Measurements from ENCODE around the gene IFT57. TPM values are rescaled to one million over a fixed set of nuclear protein-coding genes. Genes with fewer than 3 reads are reported as not detected.

IFT57 gene
- total and polyA plus RNA-seq, 9 of the 15 experiments (the other 6 are each of a cell fraction or from before 2014, with no cell fraction given) = 1.5 to 20.1 (median 9.9) TPM

DNA sequence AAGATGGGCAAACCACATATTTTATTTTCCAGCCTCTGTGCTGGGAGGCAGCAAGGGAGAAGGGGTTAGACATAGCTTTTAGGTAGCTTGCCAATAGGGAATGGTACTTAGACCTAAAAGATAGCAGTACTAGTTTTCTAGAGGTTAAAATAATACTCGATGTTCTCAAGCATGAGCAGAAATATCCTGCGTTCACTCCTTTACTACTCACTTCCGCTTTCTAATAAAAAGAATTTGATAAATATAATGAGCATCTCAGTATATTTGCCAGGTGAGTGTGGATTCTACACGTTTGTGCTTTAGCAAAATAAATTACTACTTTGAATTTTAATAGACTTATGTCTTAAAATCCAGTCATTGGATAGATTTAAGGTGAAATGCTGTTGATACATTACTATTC is 92.0 kb downstream of the IFT57 start:
- no peaks in the 10 kb centered on the region for H3K27me3 ChIP-seq (ENCODE audit: control insufficient read depth in 2 of 2, insufficient read depth in 2 of 2, low read length in 2 of 2)
- H3K4me2 ChIP-seq (ENCODE audit: insufficient read depth, low read length) = no peak overlapping the region
- in situ Hi-C loops (cut with MboI) (no loop called here), intact Hi-C loops (cut with micrococcal nuclease) (loop anchor here (5.0 kb wide), 1 partner anchor 33 kb away; no protein-coding TSS in a partner anchor)
- BruUV-seq (replicated peaks) = no TSS peak
- no peak overlapping the region for H3K27ac ChIP-seq (ENCODE audit: extremely low read depth, low read depth, low read length)
- FAIRE-seq (no peak), ATAC-seq (no peak), DNase-seq (ENCODE audit: extremely low read depth in 1 of 4, low spot score in 3 of 4) (no peak)
- no peak overlapping the region for H3K4me3 ChIP-seq
- no peaks in the 10 kb centered on the region for H3K79me2 ChIP-seq (ENCODE audit: control insufficient read depth, insufficient read depth, low read length)
- H3K9ac ChIP-seq (ENCODE audit: insufficient read depth in 1 of 2, low read depth in 2 of 2, low read length in 2 of 2) = no peak overlapping the region
- no peaks in the 10 kb centered on the region for H4K20me1 ChIP-seq (replicated peaks; ENCODE audit: control insufficient read depth, insufficient read depth, low read length)
- H3K4me1 ChIP-seq (replicated peaks in 1 of 2; ENCODE audit: control insufficient read depth in 2 of 2, insufficient read depth in 2 of 2, low read length in 2 of 2) = peaks cover 6 to 35% of the 10 kb centered on the region in 2 experiments; a peak in 3 of 5 replicates
- H3K36me3 ChIP-seq (ENCODE audit: control insufficient read depth, insufficient read depth, low read length) = no peaks in the 10 kb centered on the region; the same call in 2 of the 3 replicates
- H2AFZ ChIP-seq (ENCODE audit: low read depth, low read length) = no peak overlapping the region
- TF ChIP-seq FOS (IDR thresholded peaks at IDR 0.05; ENCODE audit: extremely low read depth, insufficient read length) (no peak), JUND (IDR thresholded peaks at IDR 0.05; ENCODE audit: borderline replicate concordance, low read depth, low read length) (no peak), JUND (tag; IDR thresholded peaks at IDR 0.05; ENCODE audit: borderline replicate concordance, low read depth, low read length) (no peak), NCOA6 (IDR thresholded peaks at IDR 0.05) (no peak), SRF (CRISPR knock-in tag; IDR thresholded peaks at IDR 0.05) (no peak), XRCC4 (IDR thresholded peaks at IDR 0.05; ENCODE audit: extremely low read depth, insufficient read depth, insufficient read length) (no peak), SREBF2 (CRISPR knock-in tag; IDR thresholded peaks at IDR 0.05) (no peak), ZNF274 (IDR thresholded peaks at IDR 0.05; ENCODE audit: borderline replicate concordance, low read depth, low read length) (no peak), RBM14 (IDR thresholded peaks at IDR 0.05; ENCODE audit: borderline replicate concordance, insufficient read depth, low read depth, low read length) (no peak), HMGN3 (IDR thresholded peaks at IDR 0.05; ENCODE audit: borderline replicate concordance, extremely low read depth, insufficient read length, low read depth, low read length) (no peak)
- TF ChIP-seq, protein P1, sequence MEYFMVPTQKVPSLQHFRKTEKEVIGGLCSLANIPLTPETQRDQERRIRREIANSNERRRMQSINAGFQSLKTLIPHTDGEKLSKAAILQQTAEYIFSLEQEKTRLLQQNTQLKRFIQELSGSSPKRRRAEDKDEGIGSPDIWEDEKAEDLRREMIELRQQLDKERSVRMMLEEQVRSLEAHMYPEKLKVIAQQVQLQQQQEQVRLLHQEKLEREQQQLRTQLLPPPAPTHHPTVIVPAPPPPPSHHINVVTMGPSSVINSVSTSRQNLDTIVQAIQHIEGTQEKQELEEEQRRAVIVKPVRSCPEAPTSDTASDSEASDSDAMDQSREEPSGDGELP (CRISPR knock-in tag; IDR thresholded peaks at IDR 0.05; ENCODE audit: borderline replicate concordance) = no peak
- TF ChIP-seq, protein P2, sequence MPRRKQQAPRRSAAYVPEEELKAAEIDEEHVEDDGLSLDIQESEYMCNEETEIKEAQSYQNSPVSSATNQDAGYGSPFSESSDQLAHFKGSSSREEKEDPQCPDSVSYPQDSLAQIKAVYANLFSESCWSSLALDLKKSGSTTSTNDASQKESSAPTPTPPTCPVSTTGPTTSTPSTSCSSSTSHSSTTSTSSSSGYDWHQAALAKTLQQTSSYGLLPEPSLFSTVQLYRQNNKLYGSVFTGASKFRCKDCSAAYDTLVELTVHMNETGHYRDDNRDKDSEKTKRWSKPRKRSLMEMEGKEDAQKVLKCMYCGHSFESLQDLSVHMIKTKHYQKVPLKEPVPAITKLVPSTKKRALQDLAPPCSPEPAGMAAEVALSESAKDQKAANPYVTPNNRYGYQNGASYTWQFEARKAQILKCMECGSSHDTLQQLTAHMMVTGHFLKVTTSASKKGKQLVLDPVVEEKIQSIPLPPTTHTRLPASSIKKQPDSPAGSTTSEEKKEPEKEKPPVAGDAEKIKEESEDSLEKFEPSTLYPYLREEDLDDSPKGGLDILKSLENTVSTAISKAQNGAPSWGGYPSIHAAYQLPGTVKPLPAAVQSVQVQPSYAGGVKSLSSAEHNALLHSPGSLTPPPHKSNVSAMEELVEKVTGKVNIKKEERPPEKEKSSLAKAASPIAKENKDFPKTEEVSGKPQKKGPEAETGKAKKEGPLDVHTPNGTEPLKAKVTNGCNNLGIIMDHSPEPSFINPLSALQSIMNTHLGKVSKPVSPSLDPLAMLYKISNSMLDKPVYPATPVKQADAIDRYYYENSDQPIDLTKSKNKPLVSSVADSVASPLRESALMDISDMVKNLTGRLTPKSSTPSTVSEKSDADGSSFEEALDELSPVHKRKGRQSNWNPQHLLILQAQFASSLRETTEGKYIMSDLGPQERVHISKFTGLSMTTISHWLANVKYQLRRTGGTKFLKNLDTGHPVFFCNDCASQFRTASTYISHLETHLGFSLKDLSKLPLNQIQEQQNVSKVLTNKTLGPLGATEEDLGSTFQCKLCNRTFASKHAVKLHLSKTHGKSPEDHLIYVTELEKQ (CRISPR knock-in tag; IDR thresholded peaks at IDR 0.05) = no peak
- H3K9me3 ChIP-seq (replicated peaks; ENCODE audit: control insufficient read depth, insufficient read depth, low read depth, low read length) = no peaks in the 10 kb centered on the region
- ChIA-PET POLR2A (no interaction called here), CTCF (ENCODE audit: low intra/inter-chr PET ratio) (no interaction called here)
- no peaks in the 10 kb centered on the region for H3K9me1 ChIP-seq (ENCODE audit: control insufficient read depth, insufficient read depth, low read length)
- 76% methylated on average over 4 of the region's 4 CpGs for WGBS (ENCODE audit: insufficient coverage, low coverage, missing lambda C conversion rate)
